GM12891 (cell line): Measurements from ENCODE around the gene HSP90AB1.

Experiments
- POLR2A ChIP-seq: IDR thresholded peaks from 2 replicates; pipeline ENCODE4 v1.6.1; 2011; ENCODE audit warnings: low read depth, low read length, control low read depth
- TAF1 ChIP-seq: IDR thresholded peaks from 2 replicates; pipeline ENCODE4 v1.6.1; 2011; ENCODE audit warnings: low read depth, low read length, control low read depth

GRCh38 chr6:44301782-44302564 lies 55.1 kb downstream of the HSP90AB1 start:
- TF ChIP-seq TAF1 (no peak), POLR2A (no peak)
